ENCODE results near the gene PEX14. TPM values are rescaled to one million over a fixed set of nuclear protein-coding genes. Genes with fewer than 3 reads are reported as not detected.

PEX14 gene
- total RNA-seq, 1 donor from 2014 or later, result 19.2 TPM

DNA sequence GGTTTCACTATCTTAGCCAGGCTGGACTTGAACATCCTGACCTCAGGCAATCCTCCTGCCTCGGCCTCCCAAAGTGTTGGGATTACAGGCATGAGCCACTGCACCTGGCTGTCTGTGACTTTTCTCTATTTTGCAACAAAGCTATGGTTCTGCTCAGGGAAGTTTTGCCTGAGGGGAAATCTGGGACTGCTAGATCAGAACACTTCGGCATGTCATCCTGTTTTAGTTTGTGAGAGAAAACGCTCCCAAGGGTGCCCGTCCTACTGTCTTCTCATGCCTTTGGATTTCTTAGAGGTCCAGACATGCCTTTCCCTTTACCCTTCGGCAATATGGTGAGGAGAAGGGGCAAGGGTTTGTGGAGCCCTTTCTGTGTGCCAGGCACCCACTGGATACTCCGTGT lies 30.5 kb upstream of the PEX14 start:
- DNase-seq (ENCODE audit: low read depth), result no peak
- TF ChIP-seq, protein P1, sequence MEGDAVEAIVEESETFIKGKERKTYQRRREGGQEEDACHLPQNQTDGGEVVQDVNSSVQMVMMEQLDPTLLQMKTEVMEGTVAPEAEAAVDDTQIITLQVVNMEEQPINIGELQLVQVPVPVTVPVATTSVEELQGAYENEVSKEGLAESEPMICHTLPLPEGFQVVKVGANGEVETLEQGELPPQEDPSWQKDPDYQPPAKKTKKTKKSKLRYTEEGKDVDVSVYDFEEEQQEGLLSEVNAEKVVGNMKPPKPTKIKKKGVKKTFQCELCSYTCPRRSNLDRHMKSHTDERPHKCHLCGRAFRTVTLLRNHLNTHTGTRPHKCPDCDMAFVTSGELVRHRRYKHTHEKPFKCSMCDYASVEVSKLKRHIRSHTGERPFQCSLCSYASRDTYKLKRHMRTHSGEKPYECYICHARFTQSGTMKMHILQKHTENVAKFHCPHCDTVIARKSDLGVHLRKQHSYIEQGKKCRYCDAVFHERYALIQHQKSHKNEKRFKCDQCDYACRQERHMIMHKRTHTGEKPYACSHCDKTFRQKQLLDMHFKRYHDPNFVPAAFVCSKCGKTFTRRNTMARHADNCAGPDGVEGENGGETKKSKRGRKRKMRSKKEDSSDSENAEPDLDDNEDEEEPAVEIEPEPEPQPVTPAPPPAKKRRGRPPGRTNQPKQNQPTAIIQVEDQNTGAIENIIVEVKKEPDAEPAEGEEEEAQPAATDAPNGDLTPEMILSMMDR (conservative IDR thresholded peaks at IDR 0.05; ENCODE audit: low read depth, low read length), result no peak
- H3K4me3 ChIP-seq (ENCODE audit: low read depth, low read length), result no peak overlapping the region

DNA sequence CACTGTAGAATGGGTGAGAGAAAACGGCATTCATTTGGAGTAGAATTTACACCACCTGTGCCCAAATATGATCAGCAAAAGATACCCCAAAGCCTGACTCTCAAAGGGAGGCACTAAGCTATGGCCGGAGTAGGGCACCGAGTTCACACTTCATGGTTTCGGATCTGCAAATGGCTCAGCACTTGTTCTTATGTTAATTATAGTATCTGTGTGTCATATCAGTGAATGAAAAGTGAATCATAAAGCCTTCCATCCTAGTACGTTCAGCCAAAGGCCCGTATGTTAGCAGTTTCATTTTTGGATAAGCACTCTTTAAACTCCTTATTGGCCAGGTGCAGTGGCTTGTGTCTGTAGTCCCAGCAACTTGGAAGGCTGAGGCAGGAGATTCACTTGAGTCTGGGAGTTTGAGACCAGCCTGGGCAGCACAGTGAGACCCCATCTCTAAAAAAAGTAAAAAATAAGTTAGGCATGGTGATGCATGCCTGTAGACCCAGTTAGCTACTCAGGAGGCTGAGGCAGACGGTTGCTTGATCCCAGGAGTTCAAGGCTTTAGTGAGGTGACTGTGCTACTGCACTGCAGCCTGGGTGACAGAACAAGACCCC lies 29.9 kb upstream of the PEX14 start:
- H3K4me3 ChIP-seq (ENCODE audit: low read depth, low read length), result no peak overlapping the region
- no peak for DNase-seq (ENCODE audit: low read depth)
- TF ChIP-seq, protein P1 (conservative IDR thresholded peaks at IDR 0.05; ENCODE audit: low read depth, low read length), result no peak

DNA sequence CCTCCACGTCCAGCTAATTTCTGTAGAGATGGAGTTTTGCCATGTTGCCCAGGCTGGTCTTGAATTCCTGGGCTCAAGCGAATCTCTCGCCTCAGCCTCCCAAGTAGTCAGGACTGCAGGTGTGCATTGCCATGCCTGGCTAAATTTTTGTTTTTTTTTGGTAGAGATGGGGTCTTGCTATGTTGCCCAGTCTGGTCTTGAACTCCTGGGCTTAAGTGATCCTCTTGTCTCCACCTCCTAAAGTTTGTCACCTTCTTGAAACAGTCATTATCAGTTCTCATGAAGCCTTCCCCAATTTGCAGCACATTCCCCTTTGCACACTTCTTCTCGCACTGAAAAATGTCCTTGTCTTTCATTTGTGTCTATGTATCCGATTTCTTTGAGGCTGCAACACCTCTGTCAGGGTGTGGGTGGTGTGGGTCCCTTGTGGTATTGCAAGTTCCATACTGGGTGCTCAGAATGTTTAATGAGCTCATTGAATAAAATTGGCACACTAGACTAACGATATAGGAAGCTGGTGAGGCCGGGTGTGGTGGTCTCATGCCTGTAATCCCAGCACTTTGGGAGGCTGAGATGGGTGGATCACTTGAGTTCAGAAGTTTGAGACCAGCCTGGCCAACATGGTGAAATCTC lies 27.8 kb upstream of the PEX14 start:
- H3K4me3 ChIP-seq (ENCODE audit: low read depth, low read length), result no peak overlapping the region

DNA sequence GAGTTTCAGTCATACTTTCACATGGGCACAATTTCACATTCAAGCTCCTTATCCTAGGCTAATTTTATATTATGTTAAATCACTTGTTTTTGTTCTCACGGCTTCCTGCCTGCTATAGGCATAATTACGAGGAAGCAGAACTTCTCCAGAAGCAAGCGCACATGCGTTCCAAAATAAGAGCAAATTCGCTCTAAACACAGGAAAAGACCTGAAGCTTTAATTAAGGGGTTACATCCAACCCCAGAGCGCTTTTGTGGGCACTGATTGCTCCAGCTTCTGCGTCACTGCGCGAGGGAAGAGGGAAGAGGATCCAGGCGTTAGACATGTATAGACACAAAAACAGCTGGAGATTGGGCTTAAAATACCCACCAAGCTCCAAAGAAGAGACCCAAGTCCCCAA lies 25.0 kb upstream of the PEX14 start, which contains the start of gene CORT:
Gene CORT, plus strand, starts transcription at position 281 of the 400 bp plus-strand sequence. CDS start 193 bp downstream, outside the sequence.
- TF ChIP-seq, protein P1 (conservative IDR thresholded peaks at IDR 0.05; ENCODE audit: low read depth, low read length), result no peak
- DNase-seq (ENCODE audit: low read depth), result no peak

More for the DNA sequence above, 27.8 kb upstream of the PEX14 start:
- no peak for DNase-seq (ENCODE audit: low read depth)
- TF ChIP-seq, protein P1 (conservative IDR thresholded peaks at IDR 0.05; ENCODE audit: low read depth, low read length), result no peak

DNA sequence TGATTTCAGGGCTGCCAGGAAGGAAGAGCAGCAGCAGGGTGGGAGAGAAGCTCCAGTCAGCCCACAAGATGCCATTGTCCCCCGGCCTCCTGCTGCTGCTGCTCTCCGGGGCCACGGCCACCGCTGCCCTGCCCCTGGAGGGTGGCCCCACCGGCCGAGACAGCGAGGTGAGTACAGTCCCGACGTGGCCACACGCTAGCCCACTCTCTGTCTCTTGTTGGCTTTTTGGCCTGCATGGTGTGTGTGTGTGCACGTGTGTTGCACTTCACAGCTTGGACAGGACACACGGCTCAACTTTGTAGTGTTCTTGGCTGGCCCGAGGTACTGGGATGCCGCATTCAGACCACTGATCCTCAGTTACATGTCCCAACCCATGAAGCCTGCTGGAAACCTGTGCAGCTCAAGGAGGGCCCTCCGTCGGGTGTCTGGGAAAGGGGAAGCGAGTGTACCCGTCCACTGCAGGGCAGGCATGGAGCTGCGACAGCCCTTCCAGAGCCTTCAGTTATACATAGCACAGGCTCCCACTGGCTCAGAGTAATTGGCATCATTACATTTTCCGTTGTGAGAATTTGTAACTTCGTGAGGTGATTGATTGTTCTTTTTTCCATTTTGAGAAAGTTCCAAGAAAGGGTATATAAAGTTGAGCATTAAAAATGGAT lies 24.5 kb upstream of the PEX14 start:
- DNase-seq (ENCODE audit: low read depth), result no peak
- no peak overlapping the region for H3K4me3 ChIP-seq (ENCODE audit: low read depth, low read length)
- TF ChIP-seq, protein P1 (conservative IDR thresholded peaks at IDR 0.05; ENCODE audit: low read depth, low read length), result no peak

More for the DNA sequence above, 25.0 kb upstream of the PEX14 start, which contains the start of gene CORT:
- no peak within 1 kb of the TSS for H3K4me3 ChIP-seq (ENCODE audit: low read depth, low read length)

DNA sequence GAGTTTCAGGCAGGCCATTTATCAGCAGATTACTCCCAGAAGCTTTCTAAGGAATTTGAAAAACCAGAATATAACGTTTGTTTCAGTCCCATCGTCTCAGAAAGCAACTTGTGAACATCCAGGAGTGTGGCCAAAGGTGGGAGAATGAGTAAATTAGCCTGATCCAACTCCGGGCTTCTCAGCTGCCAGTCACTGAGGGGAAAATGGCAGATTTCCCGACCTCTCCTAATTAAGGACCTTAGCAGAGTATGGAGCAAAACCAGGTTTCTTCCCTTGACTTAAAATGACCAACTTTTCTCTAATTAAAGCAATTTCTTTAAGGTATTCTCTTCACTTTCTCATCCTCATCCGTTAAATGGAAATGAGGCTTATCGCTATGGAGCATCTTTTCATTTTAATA lies 23.9 kb upstream of the PEX14 start:
- no peak for DNase-seq (ENCODE audit: low read depth)
- no peak overlapping the region for H3K4me3 ChIP-seq (ENCODE audit: low read depth, low read length)
- TF ChIP-seq, protein P1 (conservative IDR thresholded peaks at IDR 0.05; ENCODE audit: low read depth, low read length), result no peak

All from epithelial cell of proximal tubule (primary cell).